Thyroid gland (tissue), 4 donors: ENCODE results near the gene CPOX.

ENCODE experiments used
- CTCF ChIP-seq, 6 experiments: fragments of 200-600 bp in 3 of 6; fragments of 450-650 bp in 3 of 6; sonication (generic) in 3 of 6; IDR thresholded peaks; one replicate each; pipeline ENCODE4 v1.5.1; 2016 to 2019; ENCODE audit warnings: antibody characterized with exemption in 6 of 6, mild to moderate bottlenecking in 2 of 6, inconsistent platforms in 1 of 6, moderate library complexity in 1 of 6
- POLR2A ChIP-seq, 2 donors: fragments of 450-650 bp; IDR thresholded peaks; one replicate each; pipeline ENCODE4 v1.6.1; 2017; ENCODE audit warnings: antibody characterized with exemption in 2 of 2, mild to moderate bottlenecking in 2 of 2, moderate library complexity in 1 of 2

- TF ChIP-seq POLR2A (IDR thresholded peaks at IDR 0.05) (no peak), CTCF (IDR thresholded peaks at IDR 0.05) (no peak)
Observed at GRCh38 chr3:98583766-98584165, 9.6 kb downstream of the CPOX start.
